K562 (cell line): ENCODE measurements around the gene PRAC1. TPM values are rescaled to one million over a fixed set of nuclear protein-coding genes. Genes with fewer than 3 reads are reported as not detected.
A peak's percentile ranks its signal among the peaks of the same experiment; 100 is the strongest.

Experiments used
- ATAC-seq: fragments of 200-7000 bp; cut with Tn5 transposase; 3 replicates; pipeline ENCODE4 v1.9.1; 2020; ENCODE audit warnings: moderate library complexity
- BruUV-seq: library from RNA; stranded (reverse); fragments of 400-500 nt; replicated peaks from 2 replicates; lab custom pipeline; 2021; lab: Mats Ljungman, UMichigan
- CTCF ChIA-PET: fragments of 300-600 bp; formaldehyde crosslinking; extraction: SDS; loops from one replicate; lab custom pipeline; 2021; ENCODE audit warnings: low intra/inter-chr PET ratio; lab: Yijun Ruan, JAX
- POLR2A ChIA-PET: fragments of 300-600, 350-650 bp; sonication (Branson Sonifier 250); formaldehyde crosslinking; extraction: SDS; loops from one replicate; lab custom pipeline; 2021; ENCODE audit warnings: antibody characterized with exemption, inconsistent platforms; lab: Yijun Ruan, JAX
- DNase-seq, 4 experiments: peaks; one replicate each; pipeline versions ENCODE4 v3.0.0 to v3.0.0-alpha.2; 2011 to 2018; ENCODE audit warnings: low spot score in 3 of 4, mixed read lengths in 3 of 4; ENCODE audit errors: extremely low read depth in 1 of 4
- FAIRE-seq: peaks from 2 replicates; lab custom pipeline; 2011; peaks lifted over from hg19 to GRCh38; lab: Jason Lieb, UNC
- H2AFZ ChIP-seq: 2 replicates; pipeline ENCODE4 v1.6.0; 2011; ENCODE audit warnings: low read depth, low read length, control low read depth, inconsistent platforms
- H3K27ac ChIP-seq: fragments of 200-600 bp; 3 replicates; pipeline ENCODE4 v1.8.0; 2011; ENCODE audit warnings: low read depth, mild to moderate bottlenecking, control low read depth, inconsistent platforms, low read length, moderate library complexity, mixed read lengths; ENCODE audit errors: extremely low read depth
- H3K27me3 ChIP-seq, 2 experiments: fragments of 300-600 bp in 1 of 2; 2 replicates in 1 of 2; 3 replicates in 1 of 2; pipeline versions ENCODE4 v1.6.0 to v1.8.0; 2011; ENCODE audit warnings: inconsistent platforms in 2 of 2, low read length in 2 of 2, mild to moderate bottlenecking in 1 of 2, mixed read lengths in 1 of 2, moderate library complexity in 1 of 2; ENCODE audit not compliant: control insufficient read depth in 2 of 2, insufficient read depth in 2 of 2
- H3K36me3 ChIP-seq: fragments of 300-600 bp; 3 replicates; pipeline ENCODE4 v1.8.0; 2011; ENCODE audit warnings: mild to moderate bottlenecking, low read length, inconsistent platforms; ENCODE audit not compliant: control insufficient read depth, insufficient read depth
- H3K4me1 ChIP-seq, 2 experiments: fragments of 200-600 bp in 1 of 2; replicated peaks in 1 of 2; 2 replicates in 1 of 2; 3 replicates in 1 of 2; pipeline versions ENCODE4 v1.5.1 to v1.8.0; 2011; ENCODE audit warnings: inconsistent platforms in 2 of 2, low read length in 2 of 2, mild to moderate bottlenecking in 1 of 2, mixed read lengths in 1 of 2, moderate library complexity in 1 of 2; ENCODE audit not compliant: control insufficient read depth in 2 of 2, insufficient read depth in 2 of 2
- H3K4me2 ChIP-seq: 2 replicates; pipeline ENCODE4 v1.6.1; 2011; ENCODE audit warnings: low read length, control low read depth, inconsistent platforms, mixed read lengths; ENCODE audit not compliant: insufficient read depth
- H3K4me3 ChIP-seq: fragments of 200-600 bp; sonication (generic), shearing (Covaris generic); 2 replicates; pipeline ENCODE4 v1.5.1; 2016; ENCODE audit warnings: control low read depth, inconsistent platforms
- H3K79me2 ChIP-seq: fragments of 200-600 bp; 3 replicates; pipeline ENCODE4 v1.8.0; 2011; ENCODE audit warnings: low read length, inconsistent platforms; ENCODE audit not compliant: control insufficient read depth, insufficient read depth
- H3K9ac ChIP-seq, 2 experiments: 2 replicates each; pipeline versions ENCODE4 v1.6.0 to v1.6.1; 2011; ENCODE audit warnings: low read depth in 2 of 2, low read length in 2 of 2, control low read depth in 1 of 2, inconsistent platforms in 1 of 2, mild to moderate bottlenecking in 1 of 2, mixed read lengths in 1 of 2; ENCODE audit not compliant: insufficient read depth in 1 of 2
- H3K9me1 ChIP-seq: one replicate; pipeline ENCODE4 v1.6.0; 2011; ENCODE audit warnings: inconsistent platforms, mild to moderate bottlenecking, low read length, moderate library complexity; ENCODE audit not compliant: control insufficient read depth, insufficient read depth
- H3K9me3 ChIP-seq: replicated peaks from 2 replicates; pipeline ENCODE4 v1.5.1; 2011; ENCODE audit warnings: low read depth, low read length, inconsistent platforms; ENCODE audit not compliant: control insufficient read depth, insufficient read depth
- H4K20me1 ChIP-seq: replicated peaks from 2 replicates; pipeline ENCODE4 v1.6.1; 2011; ENCODE audit warnings: low read length, inconsistent platforms, mixed read lengths; ENCODE audit not compliant: control insufficient read depth, insufficient read depth
- NCOA2 ChIP-seq, 2 experiments: fragments of 450-650 bp; IDR thresholded peaks; 2 replicates each; pipeline ENCODE4 v1.6.1; 2018; ENCODE audit warnings: mild to moderate bottlenecking in 2 of 2, moderate library complexity in 1 of 2; ENCODE audit not compliant: partially characterized antibody in 2 of 2
- NFIC ChIP-seq: fragments of 450-650 bp; IDR thresholded peaks from 2 replicates; pipeline ENCODE4 v1.6.1; 2017; ENCODE audit warnings: mild to moderate bottlenecking, inconsistent platforms
- WGBS: fragments of 100-300 bp; shearing (Covaris generic); methylation state at CpG from one replicate; pipeline ENCODE4 v1.1.6; 2016; ENCODE audit warnings: low coverage, mixed read lengths; ENCODE audit not compliant: insufficient coverage; ENCODE audit errors: missing lambda C conversion rate; 5-methylcytosine and 5-hydroxymethylcytosine counted together
- in situ Hi-C: fragments of 300-500 bp; cut with MboI; formaldehyde crosslinking; loops from 4 replicates; pipeline ENCODE4 v1.15.0; 2018; ENCODE audit warnings: inconsistent platforms, mixed read lengths
- intact Hi-C: fragments of 100-400 bp; cut with micrococcal nuclease; formaldehyde crosslinking; loops from 2 replicates; pipeline ENCODE4 v1.14.2; 2022
- polyA plus RNA-seq, 8 experiments: library from polyadenylated mRNA; depleted of rRNA in 4 of 8; stranded (reverse) in 5 of 8; unstranded in 3 of 8; fragments of >200 nt; fragmentation: Nextera tagmentation in 2 of 8; fragmentation: Illumina TruSeq in 1 of 8; extraction: Ambion mirVana in 2 of 8; extraction: Trizol in 1 of 8; gene quantifications; 2 replicates each; pipeline versions ENCODE4 v1.2.1 to v1.2.3, GENCODE V29; 2011 to 2014; ENCODE audit warnings: inconsistent platforms in 1 of 8, missing spikeins in 1 of 8
- total RNA-seq, 7 experiments: library from RNA; depleted of rRNA in 6 of 7; stranded (reverse); fragments of >200 nt in 6 of 7; fragmentation: Illumina TruSeq in 2 of 7; extraction: Trizol in 2 of 7; gene quantifications; 2 replicates each; pipeline versions ENCODE4 v1.2.1 to v1.2.3, GENCODE V29; 2011 to 2021; ENCODE audit warnings: low replicate concordance in 1 of 7

The PRAC1 gene
- total and polyA plus RNA-seq, 9 of the 15 experiments (the other 6 are each of a cell fraction or from before 2014, with no cell fraction given): not detected

- CTCF ChIA-PET: interaction anchor here (0.6 kb wide), 1 partner anchor 302 kb away, joined by 3 read pairs; no protein-coding TSS in a partner anchor
- no peak overlapping the region for H3K9ac ChIP-seq
Observed at GRCh38 chr17:48729335-48730239, 7.3 kb upstream of the PRAC1 start.

More at GRCh38 chr17:48729335-48730239, 7.3 kb upstream of the PRAC1 start:
- intact Hi-C loops (no loop called here), in situ Hi-C loops (no loop called here)
- BruUV-seq: no TSS peak
- WGBS: 2% methylated on average over 18 of the region's 19 CpGs
- FAIRE-seq: no peak
- ATAC-seq: no peak
- POLR2A ChIA-PET: interaction anchor here (0.6 kb wide), 1 partner anchor 10 kb away, joined by 3 read pairs; no protein-coding TSS in a partner anchor
- H3K79me2 ChIP-seq: no peaks in the 10 kb centered on the region
- no peaks in the 10 kb centered on the region for H3K36me3 ChIP-seq
- H4K20me1 ChIP-seq: no peaks in the 10 kb centered on the region; the same call in none of the 2 replicates
- H3K4me2 ChIP-seq: no peak overlapping the region
- no peak overlapping the region for H3K4me3 ChIP-seq
- TF ChIP-seq NCOA2 (IDR thresholded peaks at IDR 0.05; ENCODE audit: partially characterized antibody in 2 of 2): no peak
- TF ChIP-seq NFIC: peak; percentile 66
- no peaks in the 10 kb centered on the region for H3K9me3 ChIP-seq
- H3K27me3 ChIP-seq: peaks cover 74 to 81% of the 10 kb centered on the region in 2 experiments
- H3K9me1 ChIP-seq: no peaks in the 10 kb centered on the region
- no peak overlapping the region for H2AFZ ChIP-seq
- no peak overlapping the region for H3K27ac ChIP-seq
- H3K4me1 ChIP-seq: peaks cover 0 to 23% of the 10 kb centered on the region in 2 experiments; a peak in 2 of 5 replicates
- no peak for DNase-seq
